ENCODE results near the gene WDR86.
A peak's percentile ranks its signal among the peaks of the same experiment; 100 is the strongest.

WDR86 gene

GRCh38 chr7:151389096-151389767 lies 20.6 kb downstream of the WDR86 start:
- FAIRE-seq = no peak
- no peak for DNase-seq (ENCODE audit: insufficient read length, low spot score)
- TF ChIP-seq POLR2AphosphoS5 (IDR thresholded peaks at IDR 0.05; ENCODE audit: low read depth, low read length) (no peak), SPI1 (IDR thresholded peaks at IDR 0.05; ENCODE audit: low read depth, low read length) (no peak), POU2F2 (IDR thresholded peaks at IDR 0.05; ENCODE audit: low read depth, low read length) (no peak), PAX5 (IDR thresholded peaks at IDR 0.05; ENCODE audit: insufficient read depth, low read length, severe bottlenecking) (no peak), POLR2A (IDR thresholded peaks at IDR 0.05; ENCODE audit: low read depth, low read length) (no peak), TAF1 (IDR thresholded peaks at IDR 0.05; ENCODE audit: low read depth, low read length) (no peak)

GRCh38 chr7:151388430-151388829 lies 21.4 kb downstream of the WDR86 start:
- DNase-seq (ENCODE audit: insufficient read length, low spot score) = no peak
- TF ChIP-seq POU2F2 (IDR thresholded peaks at IDR 0.05; ENCODE audit: low read depth, low read length) = no peak
- TF ChIP-seq TAF1 (IDR thresholded peaks at IDR 0.05; ENCODE audit: low read depth, low read length) = no peak
- TF ChIP-seq SPI1 (IDR thresholded peaks at IDR 0.05; ENCODE audit: low read depth, low read length) = no peak
- no peak for TF ChIP-seq POLR2A (IDR thresholded peaks at IDR 0.05; ENCODE audit: low read depth, low read length)
- no peak for TF ChIP-seq PAX5 (IDR thresholded peaks at IDR 0.05; ENCODE audit: insufficient read depth, low read length, severe bottlenecking)
- no peak for TF ChIP-seq POLR2AphosphoS5 (IDR thresholded peaks at IDR 0.05; ENCODE audit: low read depth, low read length)
- no peak for FAIRE-seq

- FAIRE-seq (no peak), DNase-seq (ENCODE audit: insufficient read length, low spot score) (no peak)
- TF ChIP-seq TAF1 (IDR thresholded peaks at IDR 0.05; ENCODE audit: low read depth, low read length) (no peak), POLR2A (IDR thresholded peaks at IDR 0.05; ENCODE audit: low read depth, low read length) (no peak), PAX5 (IDR thresholded peaks at IDR 0.05; ENCODE audit: insufficient read depth, low read length, severe bottlenecking) (no peak), POLR2AphosphoS5 (IDR thresholded peaks at IDR 0.05; ENCODE audit: low read depth, low read length) (no peak)
Observed at GRCh38 chr7:151388007-151388297, 21.9 kb downstream of the WDR86 start.

- FAIRE-seq = no peak
- no peak for TF ChIP-seq POU2F2 (IDR thresholded peaks at IDR 0.05; ENCODE audit: low read depth, low read length)
- no peak for TF ChIP-seq POLR2AphosphoS5 (IDR thresholded peaks at IDR 0.05; ENCODE audit: low read depth, low read length)
- TF ChIP-seq SPI1 (IDR thresholded peaks at IDR 0.05; ENCODE audit: low read depth, low read length) = no peak
- no peak for TF ChIP-seq TAF1 (IDR thresholded peaks at IDR 0.05; ENCODE audit: low read depth, low read length)
- TF ChIP-seq POLR2A (IDR thresholded peaks at IDR 0.05; ENCODE audit: low read depth, low read length) = no peak
- no peak for TF ChIP-seq PAX5 (IDR thresholded peaks at IDR 0.05; ENCODE audit: insufficient read depth, low read length, severe bottlenecking)
- no peak for DNase-seq (ENCODE audit: insufficient read length, low spot score)
Observed at GRCh38 chr7:151387161-151388006, 22.5 kb downstream of the WDR86 start.

GRCh38 chr7:151386301-151387160 lies 23.3 kb downstream of the WDR86 start:
- FAIRE-seq = no peak
- no peak for TF ChIP-seq POLR2AphosphoS5 (IDR thresholded peaks at IDR 0.05; ENCODE audit: low read depth, low read length)
- no peak for TF ChIP-seq POLR2A (IDR thresholded peaks at IDR 0.05; ENCODE audit: low read depth, low read length)
- no peak for TF ChIP-seq SPI1 (IDR thresholded peaks at IDR 0.05; ENCODE audit: low read depth, low read length)
- DNase-seq (ENCODE audit: insufficient read length, low spot score) = no peak

- no peak for DNase-seq (ENCODE audit: insufficient read length, low spot score)
- TF ChIP-seq TAF1 (IDR thresholded peaks at IDR 0.05; ENCODE audit: low read depth, low read length) (no peak), SPI1 (IDR thresholded peaks at IDR 0.05; ENCODE audit: low read depth, low read length) (no peak), POU2F2 (IDR thresholded peaks at IDR 0.05; ENCODE audit: low read depth, low read length) (no peak), POLR2A (IDR thresholded peaks at IDR 0.05; ENCODE audit: low read depth, low read length) (no peak), POLR2AphosphoS5 (IDR thresholded peaks at IDR 0.05; ENCODE audit: low read depth, low read length) (no peak), PAX5 (IDR thresholded peaks at IDR 0.05; ENCODE audit: insufficient read depth, low read length, severe bottlenecking) (no peak)
- no peak for FAIRE-seq
Observed at GRCh38 chr7:151385626-151386300, 24.1 kb downstream of the WDR86 start.

GRCh38 chr7:151384776-151385625 lies 24.8 kb downstream of the WDR86 start:
- TF ChIP-seq POU2F2 (IDR thresholded peaks at IDR 0.05; ENCODE audit: low read depth, low read length) = no peak
- no peak for TF ChIP-seq TAF1 (IDR thresholded peaks at IDR 0.05; ENCODE audit: low read depth, low read length)
- no peak for TF ChIP-seq POLR2A (IDR thresholded peaks at IDR 0.05; ENCODE audit: low read depth, low read length)
- no peak for TF ChIP-seq PAX5 (IDR thresholded peaks at IDR 0.05; ENCODE audit: insufficient read depth, low read length, severe bottlenecking)
- no peak for TF ChIP-seq SPI1 (IDR thresholded peaks at IDR 0.05; ENCODE audit: low read depth, low read length)
- no peak for TF ChIP-seq POLR2AphosphoS5 (IDR thresholded peaks at IDR 0.05; ENCODE audit: low read depth, low read length)
- DNase-seq (ENCODE audit: insufficient read length, low spot score) = no peak
- no peak for FAIRE-seq

- FAIRE-seq = no peak
Observed at GRCh38 chr7:151384352-151384697, 25.5 kb downstream of the WDR86 start.

More at GRCh38 chr7:151384352-151384697, 25.5 kb downstream of the WDR86 start:
- no peak for TF ChIP-seq POLR2AphosphoS5 (IDR thresholded peaks at IDR 0.05; ENCODE audit: low read depth, low read length)
- no peak for TF ChIP-seq POU2F2 (IDR thresholded peaks at IDR 0.05; ENCODE audit: low read depth, low read length)
- TF ChIP-seq PAX5 (IDR thresholded peaks at IDR 0.05; ENCODE audit: insufficient read depth, low read length, severe bottlenecking) = no peak
- TF ChIP-seq SPI1 (IDR thresholded peaks at IDR 0.05; ENCODE audit: low read depth, low read length) = no peak
- TF ChIP-seq POLR2A (IDR thresholded peaks at IDR 0.05; ENCODE audit: low read depth, low read length) = no peak
- no peak for TF ChIP-seq TAF1 (IDR thresholded peaks at IDR 0.05; ENCODE audit: low read depth, low read length)
- DNase-seq (ENCODE audit: insufficient read length, low spot score) = peak; percentile 5
